Stimulated activated CD8-positive, alpha-beta memory T cell treated with anti-CD3 and anti-CD28 coated beads, Interleukin-15, amount 100 ng/mL, for 1 hour (primary cell): ENCODE measurements around the gene NOLC1.

Experiments used
- DNase-seq: peaks from one replicate; pipeline ENCODE4 v3.0.0-alpha.2; 2020; ENCODE audit warnings: low read depth

Gene NOLC1

GRCh38 chr10:102151774-102152544, at the start of gene NOLC1:
Gene NOLC1 (plus strand): TSS chr10:102152389. CDS start chr10:102152411, 22 bp downstream.
- peak; percentile 99 for DNase-seq

GRCh38 chr10:102102421-102102820, 49.8 kb upstream of the NOLC1 start:
- DNase-seq: no peak

DNA sequence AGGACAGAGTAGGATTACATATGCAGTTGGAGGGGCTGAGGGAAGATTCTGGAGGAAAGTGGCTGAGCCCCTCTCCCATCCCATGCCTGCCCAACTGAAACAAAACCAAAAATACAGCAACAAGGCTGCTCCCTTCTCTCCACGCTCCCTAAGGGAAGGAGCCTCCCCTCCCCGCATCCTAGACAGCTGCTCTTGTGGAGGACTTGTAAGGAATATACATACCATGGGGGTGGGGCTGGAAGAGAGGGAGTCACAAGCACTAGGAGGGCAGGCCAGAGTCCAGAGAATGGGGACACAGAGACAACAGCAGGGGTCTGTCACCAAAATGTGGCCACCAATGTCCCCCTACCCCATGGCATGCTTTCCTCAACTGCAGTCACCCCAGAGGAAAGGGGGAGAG, 45.2 kb upstream of the NOLC1 start:
- DNase-seq: no peak

DNA sequence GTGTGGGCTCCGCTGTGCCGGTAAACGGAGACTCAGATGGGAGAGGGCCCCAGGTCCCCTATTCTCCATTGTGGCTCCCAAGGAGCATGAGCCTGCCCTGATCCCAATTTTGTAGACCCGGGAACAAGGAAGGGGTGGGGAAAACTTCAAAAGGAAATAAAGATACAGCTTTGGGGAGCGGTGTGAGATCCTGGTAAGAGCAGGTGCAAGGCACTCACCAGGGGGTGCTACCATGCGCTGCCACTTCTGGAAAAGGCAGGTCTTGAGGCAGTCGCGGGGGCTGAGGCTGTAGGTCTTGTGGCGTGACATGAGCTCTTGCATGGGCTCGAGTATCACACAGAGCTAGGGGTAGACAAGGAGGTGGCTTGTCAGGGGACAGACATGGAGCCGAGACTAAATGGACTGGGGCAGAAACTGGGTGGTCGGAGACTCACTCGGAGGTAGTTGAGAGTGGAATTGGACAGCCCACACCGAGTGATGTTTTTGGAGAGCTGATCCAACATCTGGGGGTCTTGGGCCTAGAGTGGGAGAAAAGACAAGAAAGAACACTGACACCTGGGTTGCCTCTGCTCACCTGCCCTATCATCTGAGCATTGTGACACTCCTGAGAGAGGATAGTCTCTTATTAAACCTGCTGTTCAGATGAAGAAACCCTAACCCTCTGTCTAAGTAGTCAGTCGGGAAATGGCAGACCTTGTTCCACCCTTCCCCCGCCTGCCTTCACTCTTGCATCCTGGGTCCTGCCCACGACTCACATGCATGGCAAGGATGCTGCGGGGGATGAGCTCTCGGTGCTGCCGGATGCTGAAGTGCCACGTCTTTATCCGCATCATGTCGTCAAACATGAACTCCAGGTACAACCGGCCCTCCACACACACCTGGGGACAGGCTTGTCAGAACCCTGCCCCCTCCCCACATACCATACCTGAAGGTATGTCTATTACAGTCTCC, 42.7 kb upstream of the NOLC1 start:
- no peak for DNase-seq

GRCh38 chr10:102111276-102111675, 40.9 kb upstream of the NOLC1 start:
- DNase-seq: no peak

- DNase-seq: no peak
These were observed 39.9 kb upstream of the NOLC1 start for GRCh38 chr10:102112210-102112817.

DNA sequence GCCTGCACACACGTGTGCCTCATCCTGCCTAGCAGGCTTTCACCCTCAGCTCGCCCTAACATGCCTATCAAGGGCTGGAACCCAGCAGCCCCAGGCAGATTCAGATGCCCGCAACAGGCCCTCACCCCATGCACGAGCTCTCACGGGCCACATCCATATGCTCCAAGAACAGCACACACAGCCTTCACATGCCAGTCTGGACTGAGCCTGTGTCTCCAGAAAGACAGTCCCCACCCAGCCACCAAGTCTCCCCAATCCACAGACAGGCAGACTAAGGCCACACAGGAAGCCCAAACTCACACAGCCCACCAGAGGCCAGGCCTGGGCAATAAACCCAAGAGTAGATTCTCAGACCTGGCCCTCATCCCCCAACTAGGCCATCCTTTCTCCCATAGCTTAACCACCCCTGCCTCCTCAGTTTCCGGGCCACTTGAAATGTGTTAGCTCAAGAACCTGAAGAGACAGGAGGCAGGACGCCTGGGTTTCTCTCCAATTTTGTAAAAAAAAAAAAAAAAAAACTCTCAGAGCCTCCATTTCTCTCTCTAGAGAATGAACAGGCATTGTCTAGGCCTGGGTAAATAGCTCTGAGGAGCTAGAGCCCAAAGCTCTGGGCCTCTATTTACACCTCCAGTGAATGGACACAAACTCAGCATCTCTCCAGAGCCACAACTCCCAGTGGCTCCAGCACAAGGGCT, 38.8 kb upstream of the NOLC1 start:
- no peak for DNase-seq

DNA sequence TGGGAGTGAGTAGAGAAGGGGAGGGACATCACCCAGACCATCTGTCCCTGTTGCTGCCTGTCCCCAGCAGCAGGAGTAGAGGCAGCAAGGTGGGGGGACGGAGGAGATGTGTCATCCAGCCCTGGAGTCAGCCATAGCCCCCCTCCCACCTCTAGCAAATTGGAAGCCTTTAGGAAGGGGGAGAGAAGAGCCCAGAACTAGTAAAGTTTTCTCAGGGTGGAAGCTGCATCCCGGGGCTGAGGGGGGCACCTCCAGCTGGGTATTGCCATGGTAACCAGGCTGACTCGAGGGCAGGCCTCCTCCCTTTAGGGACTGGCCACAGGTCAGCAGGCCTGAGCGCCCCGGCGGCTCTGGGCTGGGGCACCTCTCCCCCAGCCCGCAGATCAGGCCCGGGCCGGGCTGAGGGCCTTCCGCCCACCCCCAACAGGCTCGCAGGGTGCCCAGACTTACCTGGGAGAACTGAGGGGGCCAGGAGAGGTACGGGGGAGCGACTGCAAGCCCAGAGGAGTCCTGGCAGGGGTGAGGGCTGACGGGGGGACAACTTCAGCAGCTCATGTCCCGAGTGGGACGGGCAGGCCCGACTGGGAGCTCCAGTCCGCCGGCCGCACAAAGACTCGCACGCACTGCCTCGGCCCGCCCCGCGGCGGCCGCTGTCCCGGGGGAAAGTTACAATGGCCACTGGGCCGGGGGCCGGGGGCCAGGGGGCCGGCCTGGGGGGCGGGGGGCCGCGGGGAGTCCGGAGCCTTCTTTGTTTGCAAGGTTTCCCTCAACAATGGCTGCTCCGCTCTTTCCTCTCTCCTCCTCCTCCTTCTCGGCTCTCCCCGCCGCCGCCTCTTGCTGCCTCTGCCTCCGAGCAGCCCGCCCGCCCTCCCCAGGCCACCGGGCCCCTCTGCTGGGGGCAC, 38.0 kb upstream of the NOLC1 start:
- no peak for DNase-seq

- DNase-seq: peak; percentile 70
These were observed 37.1 kb upstream of the NOLC1 start for GRCh38 chr10:102114861-102115618.

DNA sequence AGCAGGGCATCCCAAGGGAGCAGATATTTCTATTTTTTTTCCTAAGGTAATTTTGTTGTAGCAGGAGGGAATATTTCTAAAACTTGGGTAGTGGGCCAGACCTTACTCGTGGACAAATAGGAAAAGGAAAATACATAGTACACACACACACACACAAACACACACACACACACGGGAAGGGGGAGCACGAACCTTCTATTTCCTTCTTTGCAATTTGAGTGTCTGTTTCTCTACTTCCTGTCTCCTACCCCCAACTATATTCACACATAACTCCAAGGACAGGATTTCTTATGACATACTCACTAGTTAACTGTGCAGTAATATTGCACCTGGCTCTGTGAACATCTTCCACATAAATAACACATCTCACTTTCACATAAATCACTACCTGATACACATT, 36.4 kb upstream of the NOLC1 start:
- no peak for DNase-seq

DNA sequence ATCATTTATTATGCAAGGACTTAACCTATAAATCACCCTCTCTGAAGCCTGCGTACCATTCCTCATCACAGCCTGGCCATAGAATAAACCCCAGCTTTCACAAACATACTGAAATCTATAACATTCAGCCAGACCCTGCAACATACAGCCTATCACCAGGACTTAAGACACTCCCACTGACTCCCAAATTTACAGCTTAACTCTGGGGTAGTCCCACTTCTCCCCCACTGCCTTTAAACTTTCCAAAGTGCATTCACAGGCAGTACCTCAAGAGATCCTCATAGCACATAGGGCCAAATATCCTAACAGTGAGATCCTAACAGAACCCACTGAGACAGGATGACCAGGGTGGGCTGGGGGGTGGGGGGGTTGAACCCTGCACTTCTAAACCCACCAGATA, 35.5 kb upstream of the NOLC1 start:
- no peak for DNase-seq

- no peak for DNase-seq
These were observed 34.6 kb upstream of the NOLC1 start for GRCh38 chr10:102117391-102118159.

GRCh38 chr10:102118867-102119266, 33.3 kb upstream of the NOLC1 start:
- no peak for DNase-seq

DNA sequence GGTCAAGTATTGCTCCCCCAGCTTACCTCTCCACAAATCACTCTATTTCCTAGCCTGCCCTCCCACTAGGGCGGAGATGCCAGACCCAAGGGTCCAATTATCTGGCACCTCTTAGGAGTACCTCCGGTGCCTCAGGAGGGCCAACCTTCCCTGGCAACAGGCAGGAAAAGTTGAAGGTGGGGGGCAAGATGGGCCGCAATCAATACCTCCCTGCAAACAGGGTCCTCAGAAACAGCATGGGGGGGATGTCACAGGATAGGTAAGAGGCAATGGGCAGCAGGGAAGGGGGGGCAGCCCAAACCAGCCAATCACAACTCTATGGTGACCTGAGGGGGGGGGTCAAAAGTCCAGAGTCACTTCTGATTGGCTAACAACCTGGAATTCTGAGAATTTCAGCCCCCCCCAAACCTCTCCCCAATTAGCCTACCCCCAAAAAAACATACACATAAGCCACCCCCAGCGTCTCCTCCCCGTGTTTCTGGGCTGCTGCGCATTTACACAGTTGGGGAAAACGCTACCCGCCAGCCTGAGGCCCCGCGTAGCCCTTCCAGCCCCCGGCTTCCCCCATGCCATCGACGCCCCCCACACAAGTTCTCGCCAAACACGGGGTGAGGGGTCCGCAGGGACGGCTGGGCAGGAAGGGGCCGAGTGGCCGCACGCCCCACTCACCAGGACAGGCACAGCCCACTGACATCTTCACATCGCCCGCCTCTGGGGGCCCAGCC, 32.6 kb upstream of the NOLC1 start:
- DNase-seq: no peak

GRCh38 chr10:102120142-102120990, 31.8 kb upstream of the NOLC1 start, which contains the start of gene LDB1:
Gene LDB1 (minus strand): TSS chr10:102120368. CDS start chr10:102120110, 258 bp downstream.
- DNase-seq: peak; percentile 27

DNA sequence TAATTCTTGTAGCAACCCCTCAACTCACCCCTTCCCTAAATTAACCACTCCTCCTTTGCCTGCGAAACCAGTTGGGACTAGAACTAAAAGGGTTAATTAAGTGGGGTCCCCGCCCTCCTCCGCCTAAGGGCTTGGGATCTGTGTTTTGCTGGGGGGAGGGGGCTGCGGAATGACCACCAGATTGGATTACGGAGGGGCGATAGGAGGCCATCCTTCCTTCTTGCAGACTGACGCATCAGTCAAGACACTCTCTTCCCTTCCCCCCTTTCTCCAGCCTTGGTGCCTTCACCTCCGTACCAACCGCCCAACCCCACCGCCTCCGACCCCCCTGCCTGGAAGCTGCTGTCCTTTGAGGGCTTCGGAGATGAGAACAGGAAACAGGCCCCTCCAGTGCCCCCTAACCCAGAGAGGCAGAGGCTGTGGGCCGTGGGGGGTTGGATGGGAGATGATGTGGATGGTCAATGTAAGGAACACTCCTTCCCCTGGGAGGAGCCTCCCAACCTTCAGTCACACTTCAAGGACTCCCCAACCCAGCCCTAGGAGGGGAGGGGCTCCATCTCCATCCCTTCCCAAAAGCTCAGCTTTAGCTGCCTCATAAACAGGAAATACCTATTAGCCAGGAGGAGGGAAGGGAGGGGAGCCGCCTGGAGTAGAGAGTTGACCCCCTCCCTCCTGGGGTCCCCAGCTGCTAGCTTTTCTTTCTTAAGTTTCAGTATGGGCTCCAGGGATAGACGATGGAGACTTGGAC, 31.0 kb upstream of the NOLC1 start:
- DNase-seq: no peak
